Spleen (tissue), 7 donors: ENCODE measurements around the gene SLIT3.

ENCODE experiments used
- POLR2A ChIP-seq, 3 donors: fragments of 450-650 bp; IDR thresholded peaks; one replicate each; pipeline ENCODE4 v1.5.1; 2017; ENCODE audit warnings: antibody characterized with exemption in 3 of 3, mild to moderate bottlenecking in 1 of 3
- TF ChIP-seq, protein P1 (sequence below), 11 experiments: fragments of 200-600 bp in 7 of 11; fragments of 450-650 bp in 4 of 11; sonication (generic) in 4 of 11; IDR thresholded peaks in 8 of 11; conservative IDR thresholded peaks in 3 of 11; 1 replicate in 7 of 11; 2 replicates in 4 of 11; pipeline versions ENCODE4 v1.4.0 to v1.8.0; 2016 to 2021; ENCODE audit warnings: antibody characterized with exemption in 11 of 11, inconsistent platforms in 4 of 11, mild to moderate bottlenecking in 1 of 11
- donor health status: DM: no; HTN: no; CAD: no; lungs with moderate emphysema.
- donor health status: DM: no; HTN: no; CAD: no.
- donor health status: DM: no; HTN: no; CAD: no.

DNA sequence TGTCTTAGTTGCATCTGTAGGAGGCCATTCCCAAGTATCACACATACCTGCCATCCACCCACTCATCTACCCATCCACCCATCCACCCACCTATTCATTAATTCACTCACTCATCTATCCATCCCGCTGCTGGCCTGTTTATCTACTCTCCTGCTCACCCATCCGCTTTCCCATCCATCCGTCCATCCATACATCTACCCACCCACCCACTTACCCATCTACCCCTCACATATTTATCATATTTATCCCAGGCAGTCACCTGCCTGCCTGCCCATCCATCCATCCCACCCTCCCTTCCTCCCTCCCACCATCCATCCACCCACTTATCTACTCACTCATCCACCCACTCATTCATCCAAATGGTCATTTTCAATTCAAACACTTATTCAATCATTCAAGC lies 577.9 kb downstream of the SLIT3 start:
- no peak for TF ChIP-seq POLR2A (IDR thresholded peaks at IDR 0.05)
- TF ChIP-seq, protein P1, sequence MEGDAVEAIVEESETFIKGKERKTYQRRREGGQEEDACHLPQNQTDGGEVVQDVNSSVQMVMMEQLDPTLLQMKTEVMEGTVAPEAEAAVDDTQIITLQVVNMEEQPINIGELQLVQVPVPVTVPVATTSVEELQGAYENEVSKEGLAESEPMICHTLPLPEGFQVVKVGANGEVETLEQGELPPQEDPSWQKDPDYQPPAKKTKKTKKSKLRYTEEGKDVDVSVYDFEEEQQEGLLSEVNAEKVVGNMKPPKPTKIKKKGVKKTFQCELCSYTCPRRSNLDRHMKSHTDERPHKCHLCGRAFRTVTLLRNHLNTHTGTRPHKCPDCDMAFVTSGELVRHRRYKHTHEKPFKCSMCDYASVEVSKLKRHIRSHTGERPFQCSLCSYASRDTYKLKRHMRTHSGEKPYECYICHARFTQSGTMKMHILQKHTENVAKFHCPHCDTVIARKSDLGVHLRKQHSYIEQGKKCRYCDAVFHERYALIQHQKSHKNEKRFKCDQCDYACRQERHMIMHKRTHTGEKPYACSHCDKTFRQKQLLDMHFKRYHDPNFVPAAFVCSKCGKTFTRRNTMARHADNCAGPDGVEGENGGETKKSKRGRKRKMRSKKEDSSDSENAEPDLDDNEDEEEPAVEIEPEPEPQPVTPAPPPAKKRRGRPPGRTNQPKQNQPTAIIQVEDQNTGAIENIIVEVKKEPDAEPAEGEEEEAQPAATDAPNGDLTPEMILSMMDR (IDR thresholded peaks at IDR 0.05 in 8 of 11, conservative IDR thresholded peaks at IDR 0.05 in 3 of 11), result no peak
